Endodermal cell (in vitro differentiated cells): ENCODE measurements around the gene HP. TPM values are rescaled to one million over a fixed set of nuclear protein-coding genes. Genes with fewer than 3 reads are reported as not detected.

ENCODE experiments used
- DNase-seq: peaks from one replicate; pipeline ENCODE4 v3.0.0-alpha.2; 2017
- H3K27ac ChIP-seq: 2 replicates; pipeline ENCODE4 v1.5.1; 2013; ENCODE audit warnings: mild to moderate bottlenecking, low read depth, low read length, moderate library complexity
- H3K27me3 ChIP-seq: 2 replicates; pipeline ENCODE4 v1.6.1; 2013; ENCODE audit warnings: mild to moderate bottlenecking, low read length, moderate library complexity; ENCODE audit not compliant: insufficient read depth, control insufficient read depth, poor library complexity, severe bottlenecking
- H3K36me3 ChIP-seq: 2 replicates; pipeline ENCODE4 v1.7.0; 2013; ENCODE audit warnings: mild to moderate bottlenecking, low read length, moderate library complexity; ENCODE audit not compliant: control insufficient read depth, insufficient read depth
- H3K4me1 ChIP-seq: one replicate; pipeline ENCODE4 v1.7.0; 2013; ENCODE audit warnings: low read length; ENCODE audit not compliant: control insufficient read depth, insufficient read depth
- H3K4me3 ChIP-seq: 2 replicates; pipeline ENCODE4 v1.5.1; 2013; ENCODE audit warnings: mild to moderate bottlenecking, low read length, moderate library complexity
- H3K9ac ChIP-seq: 2 replicates; pipeline ENCODE4 v1.6.1; 2013; ENCODE audit warnings: mild to moderate bottlenecking, low read length, moderate library complexity; ENCODE audit not compliant: poor library complexity, severe bottlenecking; ENCODE audit errors: extremely low read depth
- H3K9me3 ChIP-seq: 2 replicates; pipeline ENCODE4 v1.6.1; 2013; ENCODE audit warnings: mild to moderate bottlenecking, low read length, moderate library complexity; ENCODE audit not compliant: control insufficient read depth
- H3K27ac Mint-ChIP-seq: 2 replicates; pipeline ENCODE4 v1.8.0; 2020; ENCODE audit warnings: mixed read lengths
- H3K27me3 Mint-ChIP-seq: 2 replicates; pipeline ENCODE4 v1.8.0; 2021; ENCODE audit warnings: mild to moderate bottlenecking, mixed read lengths; ENCODE audit not compliant: insufficient read depth
- H3K36me3 Mint-ChIP-seq: 2 replicates; pipeline ENCODE4 v1.8.0; 2020; ENCODE audit warnings: low read depth, mixed read lengths
- H3K4me1 Mint-ChIP-seq: 2 replicates; pipeline ENCODE4 v1.8.0; 2020; ENCODE audit warnings: mixed read lengths
- H3K4me3 Mint-ChIP-seq: 2 replicates; pipeline ENCODE4 v1.8.0; 2020; ENCODE audit warnings: mild to moderate bottlenecking, moderate library complexity, mixed read lengths
- H3K9me3 Mint-ChIP-seq: 2 replicates; pipeline ENCODE4 v1.8.0; 2020; ENCODE audit warnings: mild to moderate bottlenecking, mixed read lengths
- WGBS, 2 experiments: methylation state at CpG; one replicate each; pipeline versions ENCODE4 v1.1.5 to v1.1.7; 2013; ENCODE audit warnings: missing lambda C conversion rate in 2 of 2, mixed read lengths in 1 of 2; ENCODE audit not compliant: insufficient coverage in 1 of 2, insufficient read length in 1 of 2; 5-methylcytosine and 5-hydroxymethylcytosine counted together
- total RNA-seq, 2 donors: library from RNA; stranded (reverse); fragmentation: NEBNext Ultra II Directional in 1 of 2; extraction: Animal tissue kit (Norgen Biotek cat#: 25700) in 1 of 2; gene quantifications; 2 replicates in 1 of 2; 3 replicates in 1 of 2; pipeline ENCODE4 v1.2.1, GENCODE V29; 2021
- TF ChIP-seq, protein P1 (sequence below): fragments of 200-600 bp; sonication (generic); conservative IDR thresholded peaks from 2 replicates; pipeline ENCODE4 v1.5.0; 2021; ENCODE audit warnings: antibody characterized with exemption, mild to moderate bottlenecking

Gene HP
- total RNA-seq, 2 donors from 2014 or later: 3.9 to 9.5 TPM

DNA sequence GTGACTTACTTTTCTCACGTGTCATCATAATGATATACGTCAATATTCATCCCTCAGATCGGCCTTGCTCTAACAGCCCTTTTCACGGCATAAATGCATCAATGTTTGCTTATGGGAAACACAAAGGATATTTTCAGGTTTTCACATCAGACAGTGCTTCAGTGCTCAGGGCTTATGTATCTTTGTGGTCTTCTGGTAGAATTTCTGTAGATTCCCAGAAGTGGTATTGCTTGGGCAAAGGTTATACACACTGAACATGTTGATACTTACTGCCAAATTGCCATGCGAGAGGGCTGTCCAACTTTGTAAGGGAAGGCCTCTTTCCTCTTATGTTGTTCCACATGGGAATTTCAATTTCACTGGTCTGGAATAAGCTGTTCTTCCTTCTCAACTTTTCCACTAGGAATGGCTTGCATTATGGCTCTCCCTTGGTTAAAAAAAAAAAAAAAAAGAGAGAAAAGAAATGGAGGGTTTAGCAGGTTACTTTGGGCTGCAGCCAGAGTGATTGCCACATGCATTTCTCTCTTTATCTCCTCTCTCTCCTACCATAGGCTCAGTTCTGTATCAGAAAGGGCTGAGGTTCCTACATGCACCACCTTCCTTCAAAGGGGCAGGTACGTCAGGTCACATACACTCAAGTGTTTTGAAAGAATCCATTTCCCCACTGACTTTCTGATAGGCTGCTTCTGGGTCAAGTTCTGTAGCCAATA, 26.5 kb upstream of the HP start:
- WGBS, 2 experiments: 94 to 97% methylated on average over 6 of the region's 6 CpGs
- peaks cover 21% of the 10 kb centered on the region for H3K36me3 ChIP-seq
- H3K9me3 ChIP-seq: no peaks in the 10 kb centered on the region
- no peaks in the 10 kb centered on the region for H3K27me3 ChIP-seq
- H3K4me1 Mint-ChIP-seq: peaks cover 2% of the 10 kb centered on the region
- no peak overlapping the region for H3K9ac ChIP-seq
- H3K36me3 Mint-ChIP-seq: peaks cover 24% of the 10 kb centered on the region
- no peak overlapping the region for H3K4me3 ChIP-seq
- H3K27ac Mint-ChIP-seq: no peak overlapping the region
- no peaks in the 10 kb centered on the region for H3K4me1 ChIP-seq
- no peaks in the 10 kb centered on the region for H3K9me3 Mint-ChIP-seq
- no peak overlapping the region for H3K27ac ChIP-seq
- TF ChIP-seq, protein P1, sequence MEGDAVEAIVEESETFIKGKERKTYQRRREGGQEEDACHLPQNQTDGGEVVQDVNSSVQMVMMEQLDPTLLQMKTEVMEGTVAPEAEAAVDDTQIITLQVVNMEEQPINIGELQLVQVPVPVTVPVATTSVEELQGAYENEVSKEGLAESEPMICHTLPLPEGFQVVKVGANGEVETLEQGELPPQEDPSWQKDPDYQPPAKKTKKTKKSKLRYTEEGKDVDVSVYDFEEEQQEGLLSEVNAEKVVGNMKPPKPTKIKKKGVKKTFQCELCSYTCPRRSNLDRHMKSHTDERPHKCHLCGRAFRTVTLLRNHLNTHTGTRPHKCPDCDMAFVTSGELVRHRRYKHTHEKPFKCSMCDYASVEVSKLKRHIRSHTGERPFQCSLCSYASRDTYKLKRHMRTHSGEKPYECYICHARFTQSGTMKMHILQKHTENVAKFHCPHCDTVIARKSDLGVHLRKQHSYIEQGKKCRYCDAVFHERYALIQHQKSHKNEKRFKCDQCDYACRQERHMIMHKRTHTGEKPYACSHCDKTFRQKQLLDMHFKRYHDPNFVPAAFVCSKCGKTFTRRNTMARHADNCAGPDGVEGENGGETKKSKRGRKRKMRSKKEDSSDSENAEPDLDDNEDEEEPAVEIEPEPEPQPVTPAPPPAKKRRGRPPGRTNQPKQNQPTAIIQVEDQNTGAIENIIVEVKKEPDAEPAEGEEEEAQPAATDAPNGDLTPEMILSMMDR: no peak
- no peak for DNase-seq
- H3K4me3 Mint-ChIP-seq: no peak overlapping the region
- no peaks in the 10 kb centered on the region for H3K27me3 Mint-ChIP-seq

DNA sequence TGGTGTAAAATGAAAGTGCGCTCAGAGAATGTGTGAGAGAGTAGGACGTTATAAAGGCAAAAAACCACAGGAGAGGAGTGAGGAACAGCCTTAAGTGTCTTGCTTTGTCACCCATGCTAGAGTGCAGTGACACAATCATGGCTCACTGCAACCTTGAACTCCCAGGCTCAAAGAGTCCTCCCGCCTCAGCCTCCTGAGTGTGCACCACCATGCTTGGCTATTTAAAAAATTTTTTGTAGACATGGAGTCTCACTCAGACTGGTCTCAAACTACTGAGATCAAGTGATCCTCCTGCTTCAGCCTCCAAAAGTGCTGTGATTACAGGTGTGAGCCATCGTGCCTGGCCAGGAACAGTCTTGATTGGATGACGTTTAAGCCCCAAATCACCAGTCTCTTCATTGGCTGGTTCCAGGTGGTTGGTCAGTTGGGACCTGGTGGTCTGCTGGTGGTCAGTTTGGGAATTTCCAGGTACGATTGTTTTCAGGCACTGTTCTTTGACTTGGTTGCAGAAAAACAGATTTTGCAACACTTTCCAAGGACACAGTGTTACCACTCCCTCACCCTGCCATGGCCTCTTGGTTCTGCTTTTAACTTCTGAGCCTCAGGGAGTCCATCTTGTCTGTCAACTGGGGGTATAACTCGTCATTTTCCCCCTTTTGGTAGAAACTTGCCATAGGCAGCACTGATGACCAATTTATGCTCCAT, 24.6 kb upstream of the HP start:
- no peak overlapping the region for H3K4me3 Mint-ChIP-seq
- H3K4me1 Mint-ChIP-seq: peaks cover 2% of the 10 kb centered on the region
- Histone ChIP-seq H3K4me1 (no peaks in the 10 kb centered on the region), H3K27ac (no peak overlapping the region), H3K36me3 (peaks cover 6% of the 10 kb centered on the region), H3K9me3 (no peaks in the 10 kb centered on the region), H3K9ac (no peak overlapping the region), H3K27me3 (no peaks in the 10 kb centered on the region), H3K4me3 (no peak overlapping the region)
- TF ChIP-seq, protein P1: no peak
- peaks cover 11% of the 10 kb centered on the region for H3K36me3 Mint-ChIP-seq
- no peaks in the 10 kb centered on the region for H3K9me3 Mint-ChIP-seq
- 92 to 95% methylated on average over 6 to 7 of the region's 7 CpGs for WGBS, 2 experiments
- H3K27me3 Mint-ChIP-seq: no peaks in the 10 kb centered on the region
- DNase-seq: peak; percentile 25
- H3K27ac Mint-ChIP-seq: no peak overlapping the region

DNA sequence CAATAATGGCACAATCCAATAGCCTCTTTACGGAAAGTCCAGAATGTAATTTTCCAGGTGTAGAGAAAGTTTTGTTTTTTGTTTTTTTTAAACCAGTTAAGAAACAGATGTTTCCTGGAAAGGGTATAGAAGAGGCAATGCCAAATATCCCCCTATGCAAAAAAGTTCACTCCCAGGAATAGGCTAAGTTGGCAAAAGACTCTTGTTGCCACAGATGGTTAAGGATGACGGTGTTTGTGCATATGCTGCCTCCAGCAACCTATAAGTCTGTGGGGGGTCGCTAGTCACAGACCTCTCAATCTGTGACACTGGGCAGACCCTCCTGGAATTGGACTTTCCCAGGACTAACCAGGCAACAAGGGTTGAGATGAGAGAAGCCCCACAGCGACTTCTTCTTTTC, 20.9 kb upstream of the HP start:
- no peaks in the 10 kb centered on the region for H3K36me3 Mint-ChIP-seq
- peaks cover 9% of the 10 kb centered on the region for H3K4me1 Mint-ChIP-seq
- Histone ChIP-seq H3K4me1 (peaks cover 6% of the 10 kb centered on the region), H3K4me3 (no peak overlapping the region), H3K36me3 (peaks cover 2% of the 10 kb centered on the region), H3K27ac (no peak overlapping the region), H3K27me3 (no peaks in the 10 kb centered on the region), H3K9me3 (no peaks in the 10 kb centered on the region), H3K9ac (no peak overlapping the region)
- no peaks in the 10 kb centered on the region for H3K9me3 Mint-ChIP-seq
- peak; percentile 26 for DNase-seq
- no peak overlapping the region for H3K27ac Mint-ChIP-seq
- WGBS, 2 experiments: 83 to 98% methylated on average over 1 to 4 of the region's 4 CpGs
- no peaks in the 10 kb centered on the region for H3K27me3 Mint-ChIP-seq
- H3K4me3 Mint-ChIP-seq: no peak overlapping the region
- TF ChIP-seq, protein P1: no peak
